Measurements from ENCODE around the gene FLNC.

DNA sequence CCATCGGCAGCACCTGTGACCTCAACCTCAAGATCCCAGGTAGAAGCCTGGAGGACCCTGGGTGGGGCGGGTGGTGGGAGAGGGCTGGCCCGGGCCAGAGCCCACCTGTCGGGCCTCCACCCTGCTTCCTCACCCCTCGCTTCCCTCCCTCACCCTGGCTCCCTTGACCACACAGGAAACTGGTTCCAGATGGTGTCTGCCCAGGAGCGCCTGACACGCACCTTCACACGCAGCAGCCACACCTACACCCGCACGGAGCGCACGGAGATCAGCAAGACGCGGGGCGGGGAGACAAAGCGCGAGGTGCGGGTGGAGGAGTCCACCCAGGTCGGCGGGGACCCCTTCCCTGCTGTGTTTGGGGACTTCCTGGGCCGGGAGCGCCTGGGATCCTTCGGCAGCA is 23.6 kb downstream of the FLNC start:
- TF ChIP-seq, protein P1, sequence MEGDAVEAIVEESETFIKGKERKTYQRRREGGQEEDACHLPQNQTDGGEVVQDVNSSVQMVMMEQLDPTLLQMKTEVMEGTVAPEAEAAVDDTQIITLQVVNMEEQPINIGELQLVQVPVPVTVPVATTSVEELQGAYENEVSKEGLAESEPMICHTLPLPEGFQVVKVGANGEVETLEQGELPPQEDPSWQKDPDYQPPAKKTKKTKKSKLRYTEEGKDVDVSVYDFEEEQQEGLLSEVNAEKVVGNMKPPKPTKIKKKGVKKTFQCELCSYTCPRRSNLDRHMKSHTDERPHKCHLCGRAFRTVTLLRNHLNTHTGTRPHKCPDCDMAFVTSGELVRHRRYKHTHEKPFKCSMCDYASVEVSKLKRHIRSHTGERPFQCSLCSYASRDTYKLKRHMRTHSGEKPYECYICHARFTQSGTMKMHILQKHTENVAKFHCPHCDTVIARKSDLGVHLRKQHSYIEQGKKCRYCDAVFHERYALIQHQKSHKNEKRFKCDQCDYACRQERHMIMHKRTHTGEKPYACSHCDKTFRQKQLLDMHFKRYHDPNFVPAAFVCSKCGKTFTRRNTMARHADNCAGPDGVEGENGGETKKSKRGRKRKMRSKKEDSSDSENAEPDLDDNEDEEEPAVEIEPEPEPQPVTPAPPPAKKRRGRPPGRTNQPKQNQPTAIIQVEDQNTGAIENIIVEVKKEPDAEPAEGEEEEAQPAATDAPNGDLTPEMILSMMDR (IDR thresholded peaks at IDR 0.05): no peak
- no peak for TF ChIP-seq POLR2A (IDR thresholded peaks at IDR 0.05)
